OCI-LY1 (cell line): ENCODE data around the gene TRUB2.

Experiments used
- EZH2 ChIP-seq: fragments of 200-600 bp; sonication (generic), shearing (Covaris generic); IDR thresholded peaks from 2 replicates; pipeline ENCODE4 v1.8.0; 2017; ENCODE audit warnings: borderline replicate concordance, mixed run types, mild to moderate bottlenecking, antibody characterized with exemption, low read length, moderate library complexity, mixed read lengths
- TF ChIP-seq, protein P1 (sequence below): fragments of 200-600 bp; sonication (generic), shearing (Covaris generic); IDR thresholded peaks from 2 replicates; pipeline ENCODE4 v1.5.1; 2017; ENCODE audit warnings: mild to moderate bottlenecking, antibody characterized with exemption, low read length, moderate library complexity, mixed read lengths

DNA sequence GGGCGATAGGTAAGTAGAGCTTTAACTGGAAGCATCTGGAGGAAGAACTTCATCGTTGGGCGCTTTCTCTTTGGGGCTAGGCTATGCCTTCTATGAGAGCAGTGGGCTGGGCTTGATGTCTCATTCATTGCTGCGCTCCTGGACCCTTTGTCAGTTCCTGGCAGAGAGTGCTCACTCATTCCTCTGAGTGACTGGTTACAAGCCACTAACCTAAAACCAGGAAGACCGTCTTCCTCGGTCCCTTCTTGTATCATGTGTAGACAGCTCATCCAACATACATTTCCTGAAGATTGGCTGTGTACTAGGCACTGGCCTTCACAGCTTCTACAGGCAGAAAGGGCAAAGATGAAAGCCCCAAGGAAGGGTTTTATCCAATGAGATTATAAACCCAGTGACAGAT is 39.7 kb downstream of the TRUB2 start:
- TF ChIP-seq, protein P1, sequence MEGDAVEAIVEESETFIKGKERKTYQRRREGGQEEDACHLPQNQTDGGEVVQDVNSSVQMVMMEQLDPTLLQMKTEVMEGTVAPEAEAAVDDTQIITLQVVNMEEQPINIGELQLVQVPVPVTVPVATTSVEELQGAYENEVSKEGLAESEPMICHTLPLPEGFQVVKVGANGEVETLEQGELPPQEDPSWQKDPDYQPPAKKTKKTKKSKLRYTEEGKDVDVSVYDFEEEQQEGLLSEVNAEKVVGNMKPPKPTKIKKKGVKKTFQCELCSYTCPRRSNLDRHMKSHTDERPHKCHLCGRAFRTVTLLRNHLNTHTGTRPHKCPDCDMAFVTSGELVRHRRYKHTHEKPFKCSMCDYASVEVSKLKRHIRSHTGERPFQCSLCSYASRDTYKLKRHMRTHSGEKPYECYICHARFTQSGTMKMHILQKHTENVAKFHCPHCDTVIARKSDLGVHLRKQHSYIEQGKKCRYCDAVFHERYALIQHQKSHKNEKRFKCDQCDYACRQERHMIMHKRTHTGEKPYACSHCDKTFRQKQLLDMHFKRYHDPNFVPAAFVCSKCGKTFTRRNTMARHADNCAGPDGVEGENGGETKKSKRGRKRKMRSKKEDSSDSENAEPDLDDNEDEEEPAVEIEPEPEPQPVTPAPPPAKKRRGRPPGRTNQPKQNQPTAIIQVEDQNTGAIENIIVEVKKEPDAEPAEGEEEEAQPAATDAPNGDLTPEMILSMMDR, result no peak
- TF ChIP-seq EZH2, result no peak
